ENCODE measurements around the gene PARVG. TPM values are rescaled to one million over a fixed set of nuclear protein-coding genes. Genes with fewer than 3 reads are reported as not detected.

PARVG gene
- polyA plus RNA-seq, 4 donors = 2.0 to 3.0 (median 2.3) TPM

DNA sequence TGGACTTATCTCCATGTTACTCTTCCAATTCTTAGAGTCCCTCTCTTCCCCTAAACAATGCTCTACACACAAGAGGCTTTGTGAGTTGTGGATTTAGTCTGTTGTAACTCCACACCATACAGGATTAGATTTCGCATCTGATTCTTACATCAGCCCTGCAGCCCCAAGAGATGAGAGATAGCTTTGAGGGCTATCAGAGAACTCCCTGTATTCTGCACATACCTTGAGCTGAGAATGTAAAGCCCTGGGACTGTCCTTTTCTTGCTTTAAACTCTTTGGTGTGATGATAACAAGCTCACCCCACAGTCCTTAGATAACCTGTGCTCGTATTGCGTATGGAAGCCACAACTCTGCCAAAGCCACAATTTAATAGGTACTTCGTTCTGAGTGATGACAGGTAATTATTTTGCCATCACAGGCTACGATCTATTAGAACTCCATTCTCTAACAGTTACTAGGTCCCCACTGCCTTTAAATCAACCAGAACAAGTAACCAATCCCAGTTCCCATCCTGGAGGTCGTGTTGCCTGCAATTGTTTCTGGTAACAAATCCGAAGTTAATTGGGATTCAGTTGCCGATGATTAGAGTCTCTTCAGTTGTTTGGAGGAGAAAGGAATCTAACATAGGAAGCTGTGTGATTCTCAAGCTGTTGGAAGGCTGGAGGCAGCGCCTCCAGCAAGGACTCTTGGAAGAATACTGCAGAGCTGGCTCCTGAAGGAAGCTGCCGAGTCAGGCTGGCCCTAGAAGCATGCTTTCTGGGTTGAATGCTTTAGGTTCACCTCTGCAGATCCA is 1.3 kb upstream of the PARVG start:
- no peak for DNase-seq (ENCODE audit: low read depth in 4 of 4, low spot score in 2 of 4)

GRCh38 chr22:44179989-44180705 is 578 bp upstream of the PARVG start:
- no peak for DNase-seq (ENCODE audit: low read depth in 4 of 4, low spot score in 2 of 4)

DNA sequence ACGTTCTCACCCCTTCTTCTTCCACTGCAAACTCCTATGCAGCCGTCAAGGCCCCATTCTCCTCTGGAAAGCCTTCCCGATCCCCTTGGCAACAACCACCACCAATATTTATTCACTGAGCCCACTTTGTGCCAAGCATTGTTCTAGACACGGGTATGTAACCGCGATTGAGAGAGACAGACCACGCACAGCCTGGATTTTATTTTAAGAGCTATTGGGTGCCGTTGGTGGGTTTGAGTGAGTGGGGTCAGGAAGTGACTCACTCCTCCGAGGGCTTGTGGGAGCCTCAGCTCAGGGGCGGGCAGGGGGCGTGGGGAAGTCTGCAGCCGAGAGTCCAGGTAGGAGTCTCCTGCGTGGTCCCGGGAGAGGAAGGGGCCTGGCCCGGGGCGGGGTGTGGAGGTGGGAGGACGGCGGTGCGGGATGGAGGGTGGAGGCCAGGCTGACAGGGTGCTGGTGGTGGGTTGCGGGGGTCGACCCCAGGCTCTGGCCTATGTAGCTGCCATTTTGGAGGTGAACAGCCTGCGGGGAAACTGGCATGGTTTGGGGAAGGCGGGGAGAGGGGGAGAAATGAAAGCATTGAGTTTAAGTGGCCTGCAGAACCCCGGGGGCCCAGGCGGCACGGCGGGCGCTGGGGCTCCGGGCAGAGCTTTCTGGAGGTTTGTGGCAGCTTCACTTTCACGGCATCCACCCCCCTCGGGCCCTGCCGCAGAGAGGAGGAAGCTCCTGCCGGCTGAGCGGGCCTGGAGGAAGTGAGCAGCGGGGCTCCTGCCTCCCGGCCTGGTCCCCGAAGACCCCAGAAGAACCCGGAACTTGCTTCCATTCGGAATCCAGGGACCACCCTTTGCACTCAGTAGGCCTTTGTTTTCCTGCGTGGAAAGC is 547 bp downstream of the PARVG start:
- no peak for DNase-seq (ENCODE audit: low read depth in 4 of 4, low spot score in 2 of 4)

DNA sequence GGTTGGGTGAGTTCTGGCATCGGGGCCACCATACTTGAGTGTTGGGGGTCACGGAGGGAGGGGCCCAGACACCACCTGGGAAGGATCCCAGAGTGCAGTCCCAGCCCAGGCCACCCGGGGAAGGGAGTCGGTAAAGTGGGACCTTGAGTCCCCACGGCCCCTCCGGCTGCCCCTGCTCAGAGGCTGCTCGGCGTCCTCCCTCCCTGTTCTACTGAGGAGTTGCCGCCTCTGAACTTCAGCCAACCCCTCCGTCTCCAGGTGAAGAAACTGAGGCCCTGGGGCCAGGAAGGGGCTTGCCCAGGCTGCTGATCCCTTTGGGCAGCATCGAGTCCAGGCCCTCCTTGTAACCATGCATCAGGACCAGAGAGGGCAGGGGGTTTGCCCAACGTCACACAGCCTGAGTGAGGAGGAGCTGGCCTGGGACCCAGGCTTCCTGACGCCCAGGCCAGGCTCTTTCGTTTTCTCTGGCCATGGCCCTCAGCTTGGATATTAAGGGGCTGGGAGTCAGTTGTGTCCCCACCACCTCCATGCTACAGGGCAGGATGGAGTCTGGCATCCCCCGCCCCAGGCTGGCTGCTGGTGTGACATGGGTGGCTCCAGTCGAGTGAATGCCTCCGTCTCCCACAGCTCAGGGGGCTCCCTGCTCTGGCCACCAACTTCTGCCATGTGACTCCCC is 1.3 kb downstream of the PARVG start:
- no peak for DNase-seq (ENCODE audit: low read depth in 4 of 4, low spot score in 2 of 4)

- no peak for DNase-seq (ENCODE audit: low read depth in 4 of 4, low spot score in 2 of 4)
Measured at GRCh38 chr22:44182588-44183286, 2.0 kb downstream of the PARVG start.

DNA sequence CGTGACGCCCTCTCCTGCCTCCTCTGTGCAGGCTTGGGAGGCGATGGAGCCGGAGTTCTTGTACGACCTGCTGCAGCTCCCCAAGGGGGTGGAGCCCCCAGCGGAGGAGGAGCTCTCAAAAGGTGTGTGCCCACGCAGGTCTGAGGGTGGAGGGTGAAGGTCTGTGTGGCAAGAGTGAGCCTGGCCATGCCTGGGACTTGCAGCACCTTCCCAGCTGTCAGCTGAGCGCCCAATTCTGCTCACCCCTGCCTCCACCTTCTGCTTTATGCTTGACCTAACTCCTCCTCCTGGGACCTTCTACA is 2.5 kb downstream of the PARVG start:
- no peak for DNase-seq (ENCODE audit: low read depth in 4 of 4, low spot score in 2 of 4)

GRCh38 chr22:44184006-44184405 is 3.3 kb downstream of the PARVG start:
- DNase-seq (ENCODE audit: low read depth in 4 of 4, low spot score in 2 of 4) = no peak

DNA sequence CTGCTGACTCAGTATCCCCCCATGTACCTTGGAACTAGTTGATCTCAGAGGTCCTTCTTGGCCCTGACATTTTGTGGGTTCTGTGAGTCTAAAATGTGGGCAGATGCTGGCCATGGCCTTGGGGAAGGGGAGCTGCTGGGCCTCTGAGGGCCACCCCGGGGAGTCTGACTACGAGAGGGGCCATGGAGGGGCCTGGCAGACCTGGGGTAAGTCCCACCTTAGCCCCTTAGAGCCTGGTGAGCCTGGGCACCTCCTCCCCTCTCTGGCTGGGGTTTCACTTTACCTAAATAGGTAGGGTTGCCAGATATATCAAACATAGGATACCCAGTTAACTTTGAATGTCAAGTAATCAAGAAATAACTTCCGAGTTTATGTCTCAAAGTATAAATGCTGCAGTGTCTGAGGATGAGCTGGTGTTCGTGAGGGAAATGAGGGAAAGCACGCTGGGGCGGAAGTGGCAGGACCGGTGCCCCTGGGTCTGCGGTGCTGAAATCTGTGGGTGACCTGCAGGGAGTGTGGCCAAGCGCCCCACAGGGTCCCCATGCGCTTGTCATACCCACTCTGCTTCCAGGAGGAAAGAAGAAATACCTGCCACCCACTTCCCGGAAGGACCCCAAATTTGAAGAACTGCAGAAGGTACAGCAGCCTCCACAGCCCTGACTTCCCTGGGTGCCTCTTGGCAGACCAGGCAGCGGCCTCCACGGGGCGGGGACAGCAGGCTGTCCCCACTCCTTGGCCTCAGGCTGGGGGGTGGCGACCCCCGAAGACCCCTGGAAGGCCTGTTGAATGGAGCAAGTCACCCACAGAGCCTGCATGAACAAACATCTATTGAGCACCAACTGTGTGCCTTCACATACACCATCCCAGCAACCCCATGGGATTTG is 4.8 kb downstream of the PARVG start:
- DNase-seq (ENCODE audit: low read depth in 4 of 4, low spot score in 2 of 4) = no peak

- no peak for DNase-seq (ENCODE audit: low read depth in 4 of 4, low spot score in 2 of 4)
Measured at GRCh38 chr22:44186121-44186510, 5.4 kb downstream of the PARVG start.

GRCh38 chr22:44186737-44187136 is 6.0 kb downstream of the PARVG start:
- no peak for DNase-seq (ENCODE audit: low read depth in 4 of 4, low spot score in 2 of 4)

DNA sequence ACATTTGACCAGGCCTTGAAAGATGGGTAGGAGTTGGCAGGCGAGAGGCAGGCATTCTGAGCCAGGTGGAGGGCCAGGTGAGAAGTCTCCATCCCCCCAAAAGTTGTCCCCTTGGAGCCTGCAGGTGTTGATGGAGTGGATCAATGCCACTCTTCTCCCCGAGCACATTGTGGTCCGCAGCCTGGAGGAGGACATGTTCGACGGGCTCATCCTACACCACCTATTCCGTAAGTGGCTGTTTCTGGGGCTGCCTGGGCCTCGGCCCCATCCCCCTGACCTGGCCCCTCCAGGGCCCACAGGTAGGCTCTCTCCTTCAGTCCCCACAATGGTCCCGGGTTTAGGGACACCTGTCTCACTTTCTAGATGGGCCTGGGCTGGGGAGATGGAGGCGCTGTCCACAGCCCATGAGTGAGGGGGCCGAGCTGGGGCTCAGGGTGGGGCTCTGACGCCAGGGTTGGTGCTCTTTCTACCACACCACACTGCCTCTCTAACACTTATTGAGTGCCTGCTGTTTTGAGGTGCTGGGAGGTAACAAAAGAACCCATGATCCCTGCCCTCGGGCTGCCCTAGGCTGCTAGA is 7.0 kb downstream of the PARVG start:
- DNase-seq (ENCODE audit: low read depth in 4 of 4, low spot score in 2 of 4) = no peak

GRCh38 chr22:44188316-44188715 is 7.6 kb downstream of the PARVG start:
- DNase-seq (ENCODE audit: low read depth in 4 of 4, low spot score in 2 of 4) = no peak

DNA sequence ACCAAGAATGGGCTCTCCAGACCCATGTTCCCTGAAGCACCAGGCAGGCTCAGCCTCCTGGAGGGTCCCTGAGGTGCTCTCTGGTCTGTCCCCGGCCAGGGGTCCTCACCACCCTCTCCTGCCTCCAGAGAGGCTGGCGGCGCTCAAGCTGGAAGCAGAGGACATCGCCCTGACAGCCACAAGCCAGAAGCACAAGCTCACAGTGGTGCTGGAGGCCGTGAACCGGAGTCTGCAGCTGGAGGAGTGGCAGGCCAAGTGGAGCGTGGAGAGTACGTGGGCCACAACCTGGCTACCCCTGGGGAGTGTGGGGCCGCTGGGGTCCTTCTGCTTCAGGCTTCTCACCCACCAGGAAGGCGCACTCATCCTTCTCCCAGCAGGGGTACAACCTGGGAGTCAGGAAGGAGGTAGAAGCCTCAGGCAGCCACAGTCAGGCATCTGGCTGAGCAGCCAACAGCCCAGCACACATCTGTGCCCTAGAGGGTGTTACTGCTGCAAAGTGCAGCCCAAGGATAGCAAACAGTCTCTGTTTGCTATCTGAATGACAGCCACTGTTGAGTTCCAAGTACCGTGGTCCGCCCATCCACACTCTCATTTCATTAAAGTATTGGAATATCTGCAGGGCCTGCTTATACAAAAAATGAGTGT is 8.4 kb downstream of the PARVG start:
- no peak for DNase-seq (ENCODE audit: low read depth in 4 of 4, low spot score in 2 of 4)

- DNase-seq (ENCODE audit: low read depth in 4 of 4, low spot score in 2 of 4) = no peak
Measured at GRCh38 chr22:44190381-44190976, 9.8 kb downstream of the PARVG start.

DNA sequence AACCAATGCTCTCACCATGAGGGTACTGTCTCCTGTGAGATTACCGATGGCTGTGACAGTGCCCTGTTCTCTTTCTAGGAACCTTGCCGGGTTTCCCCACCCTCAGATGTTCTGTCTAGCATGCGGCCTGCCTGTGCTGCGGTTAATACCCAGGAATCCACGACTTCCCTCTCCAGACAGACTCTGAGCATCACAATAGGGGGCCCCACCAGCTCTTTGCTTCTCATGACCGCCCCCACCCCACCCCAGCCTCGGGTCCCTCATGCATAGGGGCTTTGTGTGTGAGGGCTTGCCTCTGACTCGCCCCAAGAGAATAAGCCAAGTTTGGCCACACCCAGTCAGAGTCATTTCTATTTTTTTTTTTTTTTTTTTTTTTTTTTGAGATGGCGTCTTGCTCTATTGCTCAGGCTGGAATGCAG is 10.3 kb downstream of the PARVG start:
- DNase-seq (ENCODE audit: low read depth in 4 of 4, low spot score in 2 of 4) = no peak

DNA sequence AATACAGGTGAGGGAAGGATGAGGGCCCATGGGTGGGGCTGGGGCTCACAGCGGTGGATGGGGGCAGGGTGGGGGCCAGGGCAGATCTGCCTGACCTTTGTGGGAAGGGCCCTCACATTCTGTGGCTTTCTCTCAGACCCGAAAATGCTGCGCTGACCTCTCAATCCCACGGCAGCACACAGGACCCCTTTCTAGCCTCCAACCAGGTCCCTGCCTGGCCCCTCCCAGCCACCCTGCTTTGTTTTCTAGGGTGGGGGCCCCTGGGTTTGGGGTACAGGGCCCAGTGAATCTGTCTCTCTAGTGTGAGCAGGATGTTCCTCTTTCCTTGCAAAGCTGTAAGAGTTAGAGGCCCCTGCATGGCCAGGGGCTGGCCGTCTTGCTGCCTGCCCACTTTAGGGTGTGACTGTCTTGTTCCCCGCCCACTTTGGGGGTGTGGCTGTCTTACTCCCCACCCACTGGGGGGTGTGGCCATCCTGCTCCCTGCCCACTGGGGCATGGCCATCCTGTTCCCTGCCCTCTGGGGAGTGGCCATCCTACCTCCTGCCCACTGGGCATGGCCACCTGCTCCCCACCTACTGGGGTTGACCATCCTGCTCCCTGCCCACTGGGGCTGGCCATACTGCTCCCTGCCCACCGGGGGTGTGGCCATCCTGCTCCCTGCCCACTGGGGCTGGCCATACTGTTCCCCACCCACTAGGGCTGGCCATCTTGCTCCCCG is 11.5 kb downstream of the PARVG start:
- no peak for DNase-seq (ENCODE audit: low read depth in 4 of 4, low spot score in 2 of 4)

DNA sequence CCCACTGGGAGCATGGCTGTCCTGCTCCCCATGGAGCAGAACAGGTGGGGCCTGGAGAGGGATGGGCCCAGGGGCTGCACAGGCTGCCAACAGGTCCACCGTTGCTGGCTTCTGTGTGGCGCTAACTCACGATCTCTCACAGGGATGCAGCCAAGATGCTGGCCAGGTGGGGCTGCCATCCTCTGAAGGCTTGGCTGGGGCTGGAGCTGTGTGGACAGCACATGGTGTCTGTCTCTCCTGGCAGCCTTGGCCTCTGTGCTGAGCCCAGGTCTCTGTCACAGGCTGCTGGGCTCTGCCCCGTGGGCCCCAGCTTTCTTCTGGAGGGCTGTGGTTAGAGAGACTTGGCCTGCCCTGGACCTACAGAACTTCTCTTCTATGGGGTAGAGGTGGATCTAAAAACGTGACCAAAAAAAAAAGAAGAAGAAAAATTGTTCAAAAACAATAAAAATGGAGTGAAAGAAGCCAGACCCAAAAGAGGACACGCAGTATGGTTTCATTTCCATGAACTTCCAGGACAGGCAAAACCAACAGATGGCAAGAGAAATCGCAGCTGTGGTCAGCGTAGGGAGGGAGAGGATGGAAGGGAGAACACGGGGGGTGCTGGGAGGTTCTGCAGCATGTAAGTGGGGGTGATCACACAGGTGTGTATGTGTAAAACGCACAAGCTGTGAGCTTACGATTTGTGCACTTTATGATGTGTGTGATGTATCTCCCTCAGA is 12.2 kb downstream of the PARVG start:
- DNase-seq (ENCODE audit: low read depth in 4 of 4, low spot score in 2 of 4) = no peak
